ENCODE data around the gene SH3GL1.
"Not testable (repeated sequence)": the region's sequence is repeated elsewhere in the genome, so short reads cannot be mapped to it uniquely, and the experiment has no call there.

SH3GL1 gene

DNA sequence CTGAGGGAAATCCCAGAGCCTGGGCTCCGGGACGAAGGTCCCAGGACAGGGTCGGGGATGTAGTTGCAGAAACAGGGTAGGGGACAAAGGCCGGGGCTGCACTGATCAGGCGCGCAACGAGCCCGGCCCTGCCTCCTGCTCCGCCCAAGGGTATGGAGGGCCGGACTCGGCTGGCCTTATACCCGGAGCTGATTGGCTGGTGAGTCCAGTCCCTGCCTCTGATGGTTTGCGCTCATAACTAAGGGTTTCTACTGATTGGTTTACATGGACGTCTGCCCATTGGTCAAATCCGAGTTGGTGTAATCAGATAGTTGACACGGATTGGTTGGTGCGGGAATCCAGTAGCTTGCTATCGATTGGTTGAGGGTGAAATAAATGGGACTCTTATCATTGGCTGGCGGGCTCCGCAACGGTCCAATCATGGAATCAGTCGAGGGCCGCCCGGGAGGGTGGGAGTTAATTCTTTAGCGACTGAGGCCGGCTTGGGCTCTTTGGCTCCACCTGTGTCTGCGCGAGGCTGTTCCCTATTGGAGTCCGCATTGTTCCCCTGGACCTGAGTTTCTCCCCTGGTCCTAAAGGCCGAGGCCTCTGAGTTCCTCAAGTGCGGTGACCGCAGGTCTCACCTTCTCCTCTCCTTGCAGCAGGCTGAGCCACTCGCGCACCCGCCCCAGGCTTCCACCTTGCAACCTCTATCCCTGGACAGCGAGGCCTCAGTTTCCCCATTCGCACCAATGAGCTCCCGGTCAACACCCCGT, 57.6 kb downstream of the SH3GL1 start:
- peak; percentile 100 for DNase-seq (ENCODE audit: low spot score)

DNA sequence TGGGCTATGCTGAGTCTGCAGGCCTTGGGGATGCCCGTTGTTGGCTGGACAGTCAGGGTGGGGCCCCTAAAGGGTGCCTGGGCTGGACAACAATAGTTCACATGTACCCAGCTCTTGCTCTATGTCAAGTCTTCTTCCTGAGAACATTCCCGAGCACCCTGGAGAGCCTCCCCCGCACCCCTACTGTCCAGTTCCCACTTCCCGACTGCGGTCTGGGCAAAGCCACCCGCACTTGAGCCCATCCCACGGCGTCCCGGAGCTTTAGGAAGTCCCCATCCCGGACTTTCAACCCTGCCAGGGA, 58.1 kb downstream of the SH3GL1 start:
- no peak for DNase-seq (ENCODE audit: low spot score)

DNA sequence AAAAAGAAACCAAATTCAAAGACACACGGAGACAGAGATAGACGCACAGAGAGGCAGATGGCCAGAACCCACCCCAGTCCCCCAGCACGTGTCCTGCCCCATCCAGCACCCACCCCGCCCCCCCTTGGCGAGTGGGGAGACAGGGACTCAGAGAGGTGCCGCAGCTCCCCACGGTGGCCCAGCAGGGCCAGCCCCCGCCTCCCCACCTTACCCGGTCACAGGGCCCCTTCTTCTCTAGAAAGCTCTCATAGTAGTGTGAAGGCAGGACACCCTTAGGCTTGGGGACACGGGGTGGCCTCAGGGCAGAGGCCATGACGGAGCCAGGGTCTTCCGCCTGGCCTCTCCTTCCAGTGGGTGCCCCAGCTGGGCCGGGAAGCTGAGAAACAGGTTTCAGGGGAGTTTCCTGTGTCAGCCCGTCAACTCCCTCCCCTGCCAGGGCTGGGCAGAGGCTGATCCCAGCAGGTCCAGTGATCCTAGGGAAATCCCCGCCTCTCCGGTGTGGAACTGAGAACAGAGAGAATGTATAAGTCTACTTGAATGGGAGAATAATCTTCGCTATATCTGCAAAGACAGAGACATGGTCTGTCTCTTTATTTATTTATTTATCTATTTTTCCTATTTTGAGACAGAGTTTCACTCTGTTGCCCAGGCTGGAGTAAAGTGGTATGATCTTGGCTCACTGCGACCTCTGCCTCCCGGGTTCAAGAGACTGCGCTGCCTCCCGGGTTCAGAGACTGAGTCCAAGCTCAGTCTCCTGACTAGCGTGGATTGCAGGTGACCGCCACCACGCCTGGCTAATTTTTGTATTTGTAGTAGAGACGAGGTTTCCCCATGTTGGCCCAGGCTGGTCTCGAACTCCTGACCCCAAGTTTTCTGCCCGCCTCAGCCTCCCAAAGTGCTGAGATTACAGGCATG, 61.6 kb downstream of the SH3GL1 start, which contains the start of gene STAP2:
TSS of gene STAP2 (minus strand) at position 387 of the 915 bp plus-strand sequence. CDS start at position 313, 74 bp downstream.
- no peak for DNase-seq (ENCODE audit: low spot score)

DNA sequence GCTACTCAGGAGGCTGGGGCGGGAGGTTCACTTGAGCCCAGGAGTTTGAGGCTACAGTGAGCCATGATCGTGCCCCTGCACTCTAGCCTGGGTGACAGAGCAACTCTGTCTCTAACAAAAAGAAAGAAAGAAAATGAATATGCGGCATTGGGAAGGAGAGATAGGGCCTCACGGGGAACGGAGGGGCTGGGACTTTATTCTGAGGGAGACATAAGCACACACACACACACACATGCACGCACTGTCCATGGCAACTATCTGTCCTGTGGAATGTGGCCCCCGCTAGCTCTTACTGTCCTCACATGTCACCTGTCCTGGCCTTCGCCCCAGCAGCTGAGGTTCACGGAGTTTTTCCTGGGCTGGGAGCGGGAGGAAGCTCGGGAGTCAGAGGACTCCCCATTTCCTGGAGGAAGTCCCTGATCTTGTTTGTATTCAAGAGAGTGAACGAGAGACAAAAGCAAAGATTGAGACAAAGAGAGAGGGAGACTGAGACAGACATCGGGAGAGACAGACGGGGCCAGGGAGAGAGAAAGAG, 62.4 kb downstream of the SH3GL1 start:
- DNase-seq (ENCODE audit: low spot score), result no peak

DNA sequence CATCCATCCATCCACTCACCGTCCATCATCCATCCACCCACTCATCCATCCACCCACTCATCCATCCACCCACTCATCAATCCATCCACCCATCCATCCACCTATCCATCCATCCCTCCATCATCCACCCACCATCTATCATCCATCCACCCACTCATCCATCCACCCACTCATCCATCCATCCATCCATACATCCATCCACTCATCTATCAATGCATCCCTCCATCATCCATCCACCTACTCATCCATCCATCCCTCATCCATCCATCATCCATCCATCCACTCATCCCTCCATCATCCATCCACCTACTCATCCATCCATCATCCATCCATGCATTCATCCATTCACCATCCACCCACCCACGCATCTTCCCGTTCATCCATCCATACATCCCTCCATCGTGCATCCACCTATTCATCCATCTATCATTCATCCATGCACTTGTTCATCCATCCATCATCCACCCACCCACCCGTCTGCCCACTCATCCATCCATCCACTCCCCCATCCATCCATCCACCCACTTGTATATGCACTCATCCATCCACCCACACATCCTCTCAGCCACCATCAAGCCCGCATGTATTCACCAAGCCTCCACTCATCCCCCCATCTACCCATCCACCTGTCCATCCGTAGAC, 65.3 kb downstream of the SH3GL1 start:
- DNase-seq (ENCODE audit: low spot score), result no peak

DNA sequence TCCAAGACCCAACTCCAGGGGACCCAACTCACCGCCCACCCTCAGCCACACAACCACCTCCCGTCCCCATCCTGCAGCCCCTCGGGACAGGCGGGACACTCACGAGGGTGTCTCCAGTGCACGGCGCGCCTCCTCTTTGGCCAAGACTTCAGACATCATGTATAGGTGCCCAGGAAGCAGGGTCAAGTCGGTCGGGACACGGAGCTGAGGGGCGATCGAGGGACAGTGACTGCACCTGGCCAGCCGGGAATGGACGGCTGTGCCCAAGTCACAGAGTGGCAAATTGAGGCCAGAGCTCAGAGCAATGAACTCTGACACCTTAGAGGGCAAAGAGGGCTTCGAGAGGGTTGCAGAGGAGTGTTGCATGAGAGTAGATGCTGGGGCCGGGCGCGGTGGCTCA, 70.5 kb downstream of the SH3GL1 start:
- DNase-seq (ENCODE audit: low spot score), result no peak

DNA sequence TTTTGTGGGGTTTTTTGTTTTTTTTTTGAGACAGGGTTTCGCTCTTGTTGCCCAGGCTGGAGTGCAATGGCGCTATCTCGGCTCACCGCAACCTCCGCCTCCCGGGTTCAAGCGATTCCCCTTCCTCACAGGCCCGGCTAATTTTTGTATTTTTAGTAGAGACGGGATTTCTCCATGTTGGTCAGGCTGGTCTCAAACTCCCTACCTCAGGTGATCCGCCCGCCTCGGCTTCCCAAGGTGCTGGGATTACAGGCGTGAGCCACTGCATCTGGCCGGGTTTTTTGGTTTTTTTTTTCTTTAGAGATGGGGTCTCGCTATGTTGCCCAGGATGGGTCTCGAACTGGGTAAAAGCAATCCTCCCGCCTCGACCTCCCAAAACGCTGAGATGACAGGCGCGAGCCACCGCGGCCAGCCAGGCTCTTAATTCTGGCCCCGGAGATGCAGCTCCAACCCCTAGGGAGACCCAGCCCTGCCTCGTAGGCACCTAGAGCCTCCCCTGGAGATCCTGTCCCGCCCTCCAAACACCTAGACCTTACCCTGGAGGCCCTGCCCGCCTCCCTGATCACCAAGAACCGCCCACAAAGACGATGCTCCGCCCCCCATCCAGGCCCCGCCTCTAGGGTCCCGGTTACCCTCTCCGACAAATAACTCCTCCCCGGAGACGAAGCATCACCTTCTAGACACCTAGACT, 71.2 kb downstream of the SH3GL1 start:
- not testable (repeated sequence) for DNase-seq (ENCODE audit: low spot score)

DNA sequence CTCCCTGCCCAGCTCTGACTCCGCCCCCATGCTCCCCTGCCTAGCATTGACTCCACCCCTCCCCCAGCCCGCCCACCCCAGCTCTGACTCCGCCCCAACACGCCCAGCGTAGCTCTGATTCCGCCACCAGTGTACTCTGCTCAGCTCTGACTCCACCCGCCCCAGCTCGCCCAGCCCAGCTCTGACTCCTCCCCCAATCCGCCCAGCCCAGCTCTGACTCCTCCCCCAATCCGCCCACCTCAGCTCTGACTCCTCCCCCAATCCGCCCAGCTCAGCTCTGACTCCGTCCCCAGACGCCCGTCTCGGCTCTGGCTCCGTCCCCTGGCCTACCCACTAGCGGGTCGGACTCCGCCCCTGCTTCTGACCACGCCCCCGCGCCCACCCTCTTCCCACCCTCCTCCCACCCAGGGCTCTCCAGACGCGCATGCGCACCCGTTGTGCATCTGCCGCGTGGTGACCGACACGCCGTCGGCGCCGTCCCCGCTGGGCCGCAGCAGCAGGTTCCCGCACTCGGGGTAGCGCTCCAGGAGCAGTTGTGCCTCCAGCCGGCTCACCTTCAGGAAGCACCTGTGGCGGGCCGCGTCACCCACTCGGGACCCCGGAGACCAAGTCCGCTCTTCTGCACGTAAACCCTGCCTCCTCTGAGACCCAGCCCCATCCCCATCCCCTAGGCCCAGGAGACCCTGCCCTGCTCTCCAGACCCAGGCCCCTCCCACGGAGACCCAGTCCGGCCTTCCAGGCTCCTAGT, 71.9 kb downstream of the SH3GL1 start:
- DNase-seq (ENCODE audit: low spot score), result peak; percentile 98

DNA sequence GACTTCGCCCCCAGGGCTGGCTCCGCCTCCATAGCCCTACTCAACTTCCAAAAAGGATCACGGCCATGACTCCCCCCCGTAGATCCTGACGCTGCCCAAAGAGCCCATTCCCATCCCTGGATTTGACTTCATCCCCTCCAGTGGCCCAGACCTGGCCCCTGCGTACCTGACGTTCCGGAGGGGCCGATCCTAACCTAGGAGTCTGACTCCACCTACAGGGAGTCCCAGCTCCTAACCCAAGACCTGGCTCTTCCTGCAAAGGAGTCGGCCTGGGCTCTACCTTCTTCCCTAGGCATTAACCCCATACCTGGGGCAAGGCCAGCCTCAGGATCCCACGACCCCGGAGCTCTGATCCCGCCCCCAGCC, 72.5 kb downstream of the SH3GL1 start:
- no peak for DNase-seq (ENCODE audit: low spot score)

DNA sequence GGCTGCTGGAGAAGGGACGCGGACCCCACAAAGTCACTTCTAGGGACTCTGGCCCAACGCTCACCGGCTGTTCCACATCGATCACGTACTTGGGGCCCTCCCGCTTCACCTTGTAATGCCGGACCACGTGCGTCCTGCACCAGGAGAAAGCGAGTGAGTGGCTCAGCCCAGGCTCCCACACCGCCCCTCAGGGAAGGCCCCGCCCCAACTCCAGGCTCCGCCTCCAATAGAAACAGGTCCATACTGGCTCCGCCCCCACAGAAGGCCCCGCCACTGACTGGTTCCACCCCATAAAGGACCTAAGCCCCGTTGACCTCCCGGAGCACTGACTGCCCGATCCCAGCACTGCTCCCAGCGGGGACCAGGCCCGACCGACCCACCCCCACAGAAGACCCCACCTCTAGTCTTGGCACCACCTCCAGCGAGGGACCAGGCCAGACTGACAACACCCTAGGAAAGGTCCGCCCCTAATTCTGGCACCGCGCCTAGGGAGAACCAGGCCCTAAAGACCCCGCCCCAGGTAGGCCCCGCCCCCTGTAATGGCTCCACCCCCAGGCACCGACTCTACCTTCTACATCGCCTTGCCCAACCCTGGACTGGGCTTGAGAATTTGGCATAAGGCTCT, 73.0 kb downstream of the SH3GL1 start:
- peak; percentile 72 for DNase-seq (ENCODE audit: low spot score)

DNA sequence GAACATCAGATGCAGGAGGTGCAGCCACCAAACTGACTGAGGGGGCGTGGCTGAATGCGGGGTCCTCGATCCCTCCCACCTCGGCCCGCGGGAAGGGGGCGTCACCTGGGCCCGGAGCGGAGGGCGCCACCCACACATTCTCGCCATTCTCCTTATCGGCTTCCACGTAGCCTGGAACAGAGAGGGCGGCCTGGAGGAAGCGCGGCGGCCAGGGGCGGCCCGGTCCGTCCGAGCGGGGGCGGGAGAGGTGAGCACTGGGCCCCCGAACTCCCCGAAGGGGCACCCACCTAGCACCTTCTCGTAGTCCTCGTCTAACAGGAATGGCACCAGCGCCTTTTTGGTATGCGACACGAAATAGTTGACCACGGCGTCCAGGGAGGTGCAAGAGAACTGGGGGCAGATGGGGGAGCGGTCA, 73.5 kb downstream of the SH3GL1 start:
- no peak for DNase-seq (ENCODE audit: low spot score)

DNA sequence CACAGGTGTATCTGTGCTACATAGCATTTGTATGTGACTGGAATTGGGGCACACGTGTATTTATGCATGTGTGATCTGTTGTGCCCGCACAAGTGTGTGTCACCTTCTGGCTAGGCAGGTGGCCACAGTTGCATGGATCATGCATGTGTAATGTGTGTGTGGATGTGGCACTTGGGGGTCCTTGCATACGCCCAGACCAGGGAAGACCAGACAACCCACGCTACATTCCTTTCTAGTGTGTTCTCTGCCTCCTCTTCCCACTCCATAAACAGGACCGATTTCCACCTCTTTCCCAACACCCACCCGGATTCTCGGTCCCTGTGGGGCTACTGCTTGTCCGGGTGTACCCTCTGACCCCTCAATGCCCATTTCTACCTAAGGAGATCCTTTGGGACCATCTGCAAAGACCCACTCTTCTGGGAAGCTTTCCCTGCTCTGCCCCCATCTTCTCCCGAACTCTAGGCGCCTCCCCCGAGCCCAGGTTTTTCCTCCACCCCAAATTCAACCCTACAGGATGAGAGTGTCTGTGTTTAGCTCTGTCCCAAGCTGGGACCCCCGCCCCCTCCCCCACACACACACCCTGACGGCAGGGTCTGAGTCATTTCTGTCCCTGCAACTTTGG, 74.0 kb downstream of the SH3GL1 start:
- DNase-seq (ENCODE audit: low spot score), result no peak

DNA sequence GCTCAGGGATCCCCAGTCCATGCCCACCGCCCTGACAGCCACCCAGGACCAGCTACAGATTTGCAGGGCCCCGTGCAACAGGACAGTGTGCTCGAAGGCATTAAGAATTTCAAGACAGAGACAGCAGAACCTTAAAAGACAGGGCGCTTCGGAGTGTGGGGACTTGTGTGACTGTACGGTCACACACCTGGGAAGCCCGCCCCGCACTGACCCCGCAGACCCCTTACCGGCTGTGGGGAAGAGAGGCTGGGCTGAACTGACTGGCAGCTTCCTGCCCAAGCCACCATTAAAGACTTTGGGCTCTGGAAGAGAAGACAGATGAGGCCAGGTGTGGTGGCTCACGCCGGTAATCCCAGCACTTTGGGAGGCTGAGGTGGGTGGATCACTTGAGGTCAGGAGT, 76.1 kb downstream of the SH3GL1 start:
- no peak for DNase-seq (ENCODE audit: low spot score)

DNA sequence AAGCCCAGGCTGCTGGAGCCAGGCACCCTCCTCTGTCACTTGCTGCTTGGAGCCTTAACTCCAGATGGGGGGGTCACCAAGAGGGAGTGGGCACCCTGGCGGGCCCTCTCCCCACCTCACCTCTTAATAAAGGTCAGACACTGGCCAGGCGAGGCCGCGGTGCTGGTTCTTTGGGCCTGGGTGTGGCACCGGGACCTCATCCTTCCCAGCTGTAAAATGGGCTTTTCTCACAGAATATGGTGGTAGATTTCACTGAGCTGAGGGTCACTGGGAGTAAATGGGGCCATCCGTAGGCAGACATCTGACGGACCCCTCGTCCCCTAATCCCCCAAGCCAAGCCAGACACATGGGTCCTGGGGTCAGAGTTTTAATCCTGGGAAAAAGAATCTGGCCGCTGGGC, 76.7 kb downstream of the SH3GL1 start:
- DNase-seq (ENCODE audit: low spot score), result no peak

DNA sequence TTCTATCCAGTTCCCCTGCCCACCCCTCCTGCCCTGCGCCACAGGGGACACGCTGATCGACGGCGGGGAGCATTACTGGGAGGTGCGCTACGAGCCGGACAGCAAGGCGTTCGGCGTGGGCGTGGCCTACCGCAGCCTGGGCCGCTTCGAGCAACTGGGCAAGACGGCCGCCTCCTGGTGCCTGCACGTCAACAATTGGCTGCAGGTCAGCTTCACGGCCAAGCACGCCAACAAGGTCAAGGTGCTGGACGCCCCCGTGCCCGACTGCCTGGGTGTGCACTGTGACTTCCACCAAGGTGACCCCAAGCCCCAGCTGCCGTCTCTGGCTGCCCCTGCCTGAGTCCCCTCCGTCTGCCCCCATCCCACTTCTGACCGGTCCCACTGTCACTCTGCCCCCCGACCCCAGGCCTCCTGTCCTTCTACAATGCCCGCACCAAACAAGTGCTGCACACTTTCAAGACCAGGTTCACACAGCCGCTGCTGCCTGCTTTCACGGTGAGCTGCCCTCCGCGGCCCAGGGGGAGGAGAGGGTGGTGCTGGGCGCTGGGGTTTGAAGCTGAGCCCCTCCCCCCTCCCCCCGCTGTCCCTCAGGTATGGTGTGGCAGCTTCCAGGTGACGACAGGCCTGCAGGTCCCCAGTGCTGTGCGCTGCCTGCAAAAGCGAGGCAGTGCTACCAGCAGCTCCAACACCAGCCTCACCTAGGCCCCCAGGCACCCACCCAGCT, 77.2 kb downstream of the SH3GL1 start:
- DNase-seq (ENCODE audit: low spot score), result no peak

DNA sequence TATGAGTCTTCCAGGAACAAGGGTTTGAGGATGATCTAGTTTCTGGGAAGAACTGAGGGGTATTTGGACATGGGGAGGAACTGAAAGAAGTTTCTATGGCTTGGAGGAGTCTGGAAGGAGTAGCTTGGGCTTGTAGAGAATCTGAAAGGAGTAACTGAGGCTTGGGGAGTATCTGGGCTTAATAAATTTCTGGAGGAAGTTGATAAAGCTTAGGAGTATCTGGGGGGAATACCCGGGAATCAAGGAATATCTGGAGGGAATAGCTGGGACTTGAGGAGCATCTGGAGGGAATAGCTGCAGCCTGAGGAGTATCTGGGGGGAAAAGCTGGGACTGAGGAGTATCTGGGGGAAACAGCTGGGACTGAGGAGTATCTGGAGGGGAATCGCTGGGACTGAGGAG, 79.9 kb downstream of the SH3GL1 start:
- no peak for DNase-seq (ENCODE audit: low spot score)

DNA sequence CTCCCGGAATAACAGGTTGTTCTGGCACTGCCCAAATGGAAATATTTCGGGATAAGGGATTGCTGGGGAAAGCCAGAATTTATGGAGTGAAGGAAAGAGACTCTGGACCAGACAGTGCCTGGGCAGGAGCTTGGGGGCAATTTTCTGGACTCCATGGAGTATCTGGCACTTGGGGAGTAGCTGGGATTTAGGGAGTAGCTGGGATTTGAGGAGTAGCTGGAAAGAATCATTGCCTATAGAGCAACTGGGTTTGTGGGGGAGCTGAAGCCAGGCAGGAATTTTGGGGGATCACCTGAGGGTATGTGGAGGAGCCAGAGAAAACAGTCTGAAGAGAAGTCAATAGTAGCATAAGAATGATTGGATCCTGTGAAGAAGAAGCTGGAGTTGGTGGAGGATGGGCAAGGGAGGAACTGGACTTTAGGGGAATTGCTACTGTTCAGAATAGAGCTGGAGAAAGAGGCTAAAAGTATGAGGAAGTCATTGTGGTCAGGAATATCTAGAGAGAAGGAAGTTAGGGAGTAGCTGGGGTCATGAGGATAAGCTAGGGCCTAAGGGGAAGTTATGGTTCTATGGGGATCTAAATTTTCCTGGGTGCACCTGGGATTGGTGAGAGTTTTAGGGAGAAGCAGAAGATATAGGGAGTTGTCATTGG, 81.2 kb downstream of the SH3GL1 start:
- no peak for DNase-seq (ENCODE audit: low spot score)

DNA sequence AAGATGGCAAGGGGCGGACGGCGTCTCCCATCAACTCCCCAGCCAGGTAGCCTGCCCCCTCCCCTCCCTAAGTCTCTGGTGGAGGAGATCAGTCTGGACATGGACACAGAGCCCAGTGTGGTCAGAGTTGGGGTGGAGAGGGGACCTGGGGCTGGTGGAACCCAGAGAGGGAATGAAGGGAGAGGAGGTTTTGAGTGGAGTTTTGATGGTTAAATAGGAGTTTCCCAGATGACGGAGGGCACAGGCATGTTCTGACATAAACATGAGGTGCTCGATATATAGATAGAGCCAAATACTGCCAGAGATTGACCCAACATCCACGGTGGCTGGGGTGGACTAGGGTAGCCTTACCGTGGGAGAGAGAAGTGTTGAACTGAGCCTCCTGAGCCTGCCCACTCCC, 81.9 kb downstream of the SH3GL1 start:
- DNase-seq (ENCODE audit: low spot score), result no peak

DNA sequence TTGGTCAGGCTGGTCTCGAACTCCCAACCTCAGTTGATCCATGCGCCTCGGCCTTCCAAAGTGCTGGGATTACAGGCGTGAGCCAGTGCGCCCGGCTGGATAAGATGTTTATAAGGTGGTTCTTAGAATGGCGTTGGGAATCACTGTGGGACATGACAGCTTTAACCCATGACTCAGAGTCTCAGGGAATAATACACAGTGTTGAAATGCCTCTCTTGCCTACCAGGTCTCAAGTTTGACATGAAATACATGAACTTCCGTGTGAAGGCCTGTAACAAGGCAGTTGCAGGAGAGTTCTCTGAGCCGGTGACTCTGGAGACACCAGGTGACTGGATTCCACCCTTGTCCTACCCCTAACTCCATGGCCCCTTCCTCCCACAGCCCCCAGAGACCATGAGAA, 83.4 kb downstream of the SH3GL1 start:
- no peak for DNase-seq (ENCODE audit: low spot score)
